Hair follicular keratinocyte (primary cell): ENCODE measurements around the gene TPSD1. TPM values are rescaled to one million over a fixed set of nuclear protein-coding genes. Genes with fewer than 3 reads are reported as not detected.

Experiments
- total RNA-seq: library from RNA; depleted of rRNA; stranded (reverse); fragments of >200 nt; gene quantifications from 2 replicates; pipeline ENCODE4 v1.2.3, GENCODE V29; 2015

Gene TPSD1
- not detected in 2 replicates for total RNA-seq

GRCh38 chr16:1255276-1256122, at the start of gene TPSD1:
Gene TPSD1, plus strand, starts transcription at chr16:1256069. Its CDS starts 212 bp downstream, at chr16:1256281.

GRCh38 chr16:1225051-1225451, 30.8 kb upstream of the TPSD1 start, which contains the start of gene TPSG1:
Gene TPSG1, minus strand, starts transcription at chr16:1225268. Its CDS starts 16 bp downstream, at chr16:1225252.

GRCh38 chr16:1230084-1230470, 25.8 kb upstream of the TPSD1 start, which contains the start of gene TPSB2:
Gene TPSB2, minus strand, starts transcription at chr16:1230184. Its CDS starts 233 bp downstream, at chr16:1229951.

GRCh38 chr16:1240436-1240835, 15.4 kb upstream of the TPSD1 start, which contains the start of gene TPSAB1:
Gene TPSAB1, plus strand, starts transcription at chr16:1240705. Its CDS starts 234 bp downstream, at chr16:1240939.

Other genes with a start within 250 kb of the TPSD1 start
- gene SSTR5, start 183.3 kb upstream of the TPSD1 start, total RNA-seq: not detected in 2 replicates
- not detected in 2 replicates for gene C1QTNF8, start 159.8 kb upstream of the TPSD1 start, total RNA-seq
- under 0.01 TPM in 1 of 2 replicates, not detected in the other for gene CACNA1H, start 103.0 kb upstream of the TPSD1 start, total RNA-seq
- gene TPSG1, start 30.8 kb upstream of the TPSD1 start, total RNA-seq: not detected in 2 replicates
- gene TPSB2, start 25.9 kb upstream of the TPSD1 start, total RNA-seq: not detected in 2 replicates
- gene TPSAB1, start 15.4 kb upstream of the TPSD1 start, total RNA-seq: not detected in 2 replicates
- 46.2 and 58.3 TPM in 2 replicates for gene UBE2I, start 53.6 kb downstream of the TPSD1 start, total RNA-seq
- gene BAIAP3, start 77.6 kb downstream of the TPSD1 start, total RNA-seq: under 0.01 and 0.08 TPM in 2 replicates
- 116 and 179 TPM in 2 replicates for gene TSR3, start 95.8 kb downstream of the TPSD1 start, total RNA-seq
- 24.6 and 33.1 TPM in 2 replicates for gene GNPTG, start 95.9 kb downstream of the TPSD1 start, total RNA-seq
- gene UNKL, start 158.6 kb downstream of the TPSD1 start, total RNA-seq: 2.3 and 3.2 TPM in 2 replicates
- 19.9 and 33.6 TPM in 2 replicates for gene UQCC4, start 164.7 kb downstream of the TPSD1 start, total RNA-seq
- 0.16 TPM in 1 of 2 replicates, not detected in the other for gene PERCC1, start 175.0 kb downstream of the TPSD1 start, total RNA-seq
- 0.16 TPM in 1 of 2 replicates, not detected in the other for gene CCDC154, start 188.5 kb downstream of the TPSD1 start, total RNA-seq
- 22.5 and 54.0 TPM in 2 replicates for gene CLCN7, start 219.0 kb downstream of the TPSD1 start, total RNA-seq
- gene PTX4, start 232.9 kb downstream of the TPSD1 start, total RNA-seq: not detected in 2 replicates
- gene TELO2, start 237.3 kb downstream of the TPSD1 start, total RNA-seq: 12.0 and 22.9 TPM in 2 replicates